KMS-11 (cell line): ENCODE data around the gene SLC18A3.

Source experiments
- H2AFZ ChIP-seq: fragments of 200-600 bp; sonication (generic); 2 replicates; pipeline ENCODE4 v1.6.1; 2016; ENCODE audit warnings: antibody characterized with exemption, mixed run types, low read depth
- H3K27ac ChIP-seq: fragments of 200-600 bp; sonication (generic); 2 replicates; pipeline ENCODE4 v1.6.1; 2016; ENCODE audit warnings: mild to moderate bottlenecking, mixed run types
- H3K27me3 ChIP-seq: fragments of 200-600 bp; sonication (generic); 2 replicates; pipeline ENCODE4 v1.6.1; 2017; ENCODE audit warnings: mild to moderate bottlenecking, low read depth, mixed run types, moderate library complexity; ENCODE audit not compliant: insufficient read depth
- H3K36me3 ChIP-seq: fragments of 200-600 bp; sonication (generic); 2 replicates; pipeline ENCODE4 v1.6.1; 2017; ENCODE audit warnings: mild to moderate bottlenecking, mixed run types; ENCODE audit not compliant: insufficient read depth
- H3K4me1 ChIP-seq: fragments of 200-600 bp; sonication (generic); 2 replicates; pipeline ENCODE4 v1.6.1; 2016; ENCODE audit warnings: mild to moderate bottlenecking, low read depth, mixed run types; ENCODE audit not compliant: poor library complexity, severe bottlenecking
- H3K4me2 ChIP-seq: fragments of 200-600 bp; sonication (generic); 2 replicates; pipeline ENCODE4 v1.7.0; 2016; ENCODE audit warnings: mild to moderate bottlenecking, mixed run types
- H3K4me3 ChIP-seq: fragments of 200-600 bp; sonication (generic); IDR thresholded peaks from 2 replicates; pipeline ENCODE4 v1.6.1; 2017; ENCODE audit warnings: low read depth, low read length, mixed read lengths; ENCODE audit not compliant: insufficient read depth
- H3K79me2 ChIP-seq: fragments of 200-600 bp; sonication (generic); 2 replicates; pipeline ENCODE4 v1.6.1; 2016; ENCODE audit warnings: low read depth, mixed run types; ENCODE audit not compliant: insufficient read depth
- H3K9ac ChIP-seq: fragments of 200-600 bp; sonication (generic); 2 replicates; pipeline ENCODE4 v1.6.1; 2016; ENCODE audit warnings: mild to moderate bottlenecking, mixed run types
- H4K20me1 ChIP-seq: fragments of 200-600 bp; sonication (generic); 2 replicates; pipeline ENCODE4 v1.6.1; 2016; ENCODE audit warnings: mild to moderate bottlenecking, mixed run types; ENCODE audit not compliant: insufficient read depth
- CTCF ChIP-seq: fragments of 200-600 bp; sonication (generic); conservative IDR thresholded peaks from 2 replicates; pipeline ENCODE4 v1.6.1; 2017; ENCODE audit warnings: low read depth, mild to moderate bottlenecking, antibody characterized with exemption, low read length, moderate library complexity, mixed read lengths

Gene SLC18A3

GRCh38 chr10:49612513-49613164 is 2.5 kb downstream of the SLC18A3 start:
- no peaks in the 10 kb centered on the region for H3K79me2 ChIP-seq
- TF ChIP-seq CTCF = no peak
- no peaks in the 10 kb centered on the region for H3K36me3 ChIP-seq
- H4K20me1 ChIP-seq = no peaks in the 10 kb centered on the region
- peaks cover 4% of the 10 kb centered on the region; the same call in 1 of the 2 replicates for H3K27me3 ChIP-seq
- no peak overlapping the region for H3K27ac ChIP-seq
- H3K4me1 ChIP-seq = no peaks in the 10 kb centered on the region
- no peak overlapping the region for H3K9ac ChIP-seq
- H3K4me2 ChIP-seq = no peak overlapping the region
- no peak overlapping the region for H3K4me3 ChIP-seq
- no peak overlapping the region for H2AFZ ChIP-seq

- Histone ChIP-seq H3K27me3 (peaks cover 4% of the 10 kb centered on the region; the same call in 1 of the 2 replicates), H4K20me1 (no peaks in the 10 kb centered on the region), H2AFZ (no peak overlapping the region), H3K9ac (no peak overlapping the region), H3K4me1 (no peaks in the 10 kb centered on the region), H3K27ac (no peak overlapping the region), H3K36me3 (no peaks in the 10 kb centered on the region), H3K4me3 (no peak overlapping the region), H3K4me2 (no peak overlapping the region), H3K79me2 (no peaks in the 10 kb centered on the region)
- TF ChIP-seq CTCF = no peak
Measured at GRCh38 chr10:49613165-49613881, 3.2 kb downstream of the SLC18A3 start.

GRCh38 chr10:49613882-49614241 is 3.8 kb downstream of the SLC18A3 start, which contains the start of gene CHAT:
Gene CHAT (plus strand): TSS chr10:49614037. CDS start chr10:49614190, 153 bp downstream.
- Histone ChIP-seq H3K27me3 (peaks cover 4% of the 10 kb centered on the region; the same call in 1 of the 2 replicates), H3K4me2 (no peak within 1 kb of the TSS), H3K27ac (no peak within 1 kb of the TSS), H2AFZ (no peak within 1 kb of the TSS), H3K79me2 (no peaks in the 10 kb centered on the region), H3K4me3 (no peak within 1 kb of the TSS), H3K9ac (no peak within 1 kb of the TSS), H3K36me3 (no peaks in the 10 kb centered on the region), H3K4me1 (no peaks in the 10 kb centered on the region), H4K20me1 (no peaks in the 10 kb centered on the region)
- TF ChIP-seq CTCF = no peak

GRCh38 chr10:49614242-49615198 is 4.4 kb downstream of the SLC18A3 start:
- TF ChIP-seq CTCF = no peak
- peaks cover 4% of the 10 kb centered on the region; the same call in 1 of the 2 replicates for H3K27me3 ChIP-seq
- H4K20me1 ChIP-seq = no peaks in the 10 kb centered on the region
- no peak overlapping the region for H3K4me2 ChIP-seq
- H3K79me2 ChIP-seq = no peaks in the 10 kb centered on the region
- H3K4me1 ChIP-seq = no peaks in the 10 kb centered on the region
- H3K4me3 ChIP-seq = no peak overlapping the region
- H2AFZ ChIP-seq = no peak overlapping the region
- no peak overlapping the region for H3K27ac ChIP-seq
- no peaks in the 10 kb centered on the region for H3K36me3 ChIP-seq
- no peak overlapping the region for H3K9ac ChIP-seq
